OCI-LY7 (cell line): Measurements from ENCODE around the gene DDX55. TPM values are rescaled to one million over a fixed set of nuclear protein-coding genes. Genes with fewer than 3 reads are reported as not detected.

Experiments used
- BruUV-seq: library from RNA; stranded (reverse); fragments of 400-500 nt; replicated peaks from 2 replicates; lab custom pipeline; 2021; lab: Mats Ljungman, UMichigan
- CTCF ChIA-PET: fragments of 300-600 bp; sonication (Branson Sonifier 250); formaldehyde crosslinking; loops from one replicate; lab custom pipeline; 2022; ENCODE audit warnings: antibody characterized with exemption; ENCODE audit not compliant: unreplicated experiment; lab: Charles Lee
- POLR2A ChIA-PET: fragments of 300-600 bp; sonication (Branson Sonifier 250); formaldehyde crosslinking; loops from one replicate; lab custom pipeline; 2022; ENCODE audit warnings: antibody characterized with exemption; lab: Charles Lee
- DNase-seq: peaks from one replicate; pipeline ENCODE4 v3.0.0-alpha.2; 2015; ENCODE audit warnings: low spot score
- H2AFZ ChIP-seq: fragments of 200-600 bp; sonication (generic), shearing (Covaris generic); 2 replicates; pipeline ENCODE4 v1.6.1; 2014; ENCODE audit warnings: mild to moderate bottlenecking, antibody characterized with exemption, low read length, moderate library complexity
- H3K27ac ChIP-seq: fragments of 200-600 bp; sonication (generic); 2 replicates; pipeline ENCODE4 v1.5.1; 2014; ENCODE audit warnings: mixed run types, low read depth, mild to moderate bottlenecking, moderate library complexity, low read length, inconsistent platforms; ENCODE audit not compliant: poor library complexity, severe bottlenecking
- H3K36me3 ChIP-seq: fragments of 200-600 bp; sonication (generic); 2 replicates; pipeline ENCODE4 v1.6.1; 2014; ENCODE audit warnings: mild to moderate bottlenecking, antibody characterized with exemption, low read length, moderate library complexity, mixed read lengths; ENCODE audit not compliant: insufficient read depth
- H3K4me1 ChIP-seq: fragments of 200-600 bp; sonication (generic); 2 replicates; pipeline ENCODE4 v1.5.1; 2014; ENCODE audit warnings: mild to moderate bottlenecking, low read length; ENCODE audit not compliant: insufficient read depth, poor library complexity, severe bottlenecking
- H3K4me2 ChIP-seq: fragments of 200-600 bp; sonication (generic); 2 replicates; pipeline ENCODE4 v1.6.1; 2014; ENCODE audit warnings: mild to moderate bottlenecking, low read length
- H3K4me3 ChIP-seq: fragments of 200-600 bp; sonication (generic); 2 replicates; pipeline ENCODE4 v1.5.1; 2014; ENCODE audit warnings: mild to moderate bottlenecking, low read depth, low read length; ENCODE audit not compliant: poor library complexity, severe bottlenecking
- H3K79me2 ChIP-seq: fragments of 200-600 bp; sonication (generic); 2 replicates; pipeline ENCODE4 v1.6.1; 2016; ENCODE audit warnings: low read depth, mild to moderate bottlenecking, low read length, moderate library complexity, mixed read lengths; ENCODE audit not compliant: insufficient read depth
- H3K9me2 ChIP-seq: fragments of 200-600 bp; sonication (generic); 2 replicates; pipeline ENCODE4 v1.6.1; 2016; ENCODE audit warnings: mild to moderate bottlenecking, low read length, mixed read lengths; ENCODE audit not compliant: insufficient read depth
- H3K9me3 ChIP-seq: fragments of 200-600 bp; sonication (generic); 2 replicates; pipeline ENCODE4 v1.6.1; 2014; ENCODE audit warnings: mild to moderate bottlenecking, mixed run types, low read length, mixed read lengths
- H4K20me1 ChIP-seq: fragments of 200-600 bp; sonication (generic); 2 replicates; pipeline ENCODE4 v1.6.1; 2014; ENCODE audit warnings: mild to moderate bottlenecking, antibody characterized with exemption, low read length, moderate library complexity, mixed read lengths; ENCODE audit not compliant: insufficient read depth
- EZH2phosphoT487 ChIP-seq: fragments of 200-600 bp; sonication (generic); IDR thresholded peaks from 2 replicates; pipeline ENCODE4 v1.6.1; 2018; ENCODE audit warnings: low read depth, borderline replicate concordance, mild to moderate bottlenecking, mixed run types, antibody characterized with exemption, low read length, moderate library complexity, mixed read lengths
- intact Hi-C: fragments of 100-400 bp; cut with micrococcal nuclease; formaldehyde crosslinking; loops from one replicate; pipeline ENCODE4 v1.10.0; 2022; ENCODE audit not compliant: unreplicated experiment
- total RNA-seq, 2 experiments: library from RNA; depleted of rRNA in 1 of 2; stranded (reverse); fragments of >200 nt in 1 of 2; shearing (Covaris generic) in 1 of 2; gene quantifications; 2 replicates each; pipeline ENCODE4 v1.2.3, GENCODE V29; 2014 to 2022
- TF ChIP-seq, protein P1 (sequence below): fragments of 200-600 bp; sonication (generic); conservative IDR thresholded peaks from 2 replicates; pipeline ENCODE4 v1.5.1; 2014; ENCODE audit warnings: mild to moderate bottlenecking, antibody characterized with exemption, low read length, moderate library complexity, mixed read lengths

Gene DDX55
- total RNA-seq, 2 experiments from 2014 or later = 48.7 to 56.6 TPM

- no peaks in the 10 kb centered on the region for H3K4me1 ChIP-seq
- H3K4me2 ChIP-seq = no peak overlapping the region
- no TSS peak for BruUV-seq
- no peak overlapping the region for H3K27ac ChIP-seq
- intact Hi-C loops = no loop called here
- H3K9me2 ChIP-seq = no peaks in the 10 kb centered on the region
- H3K9me3 ChIP-seq = no peaks in the 10 kb centered on the region
- POLR2A ChIA-PET = interaction anchor here (0.6 kb wide), 1 partner anchor 10 kb away, joined by 3 read pairs; no protein-coding TSS in a partner anchor
- no peak overlapping the region for H3K4me3 ChIP-seq
- H3K79me2 ChIP-seq = no peaks in the 10 kb centered on the region
- H4K20me1 ChIP-seq = peaks cover 6% of the 10 kb centered on the region; the same call in 1 of the 2 replicates
- TF ChIP-seq EZH2phosphoT487 = no peak
- TF ChIP-seq, protein P1, sequence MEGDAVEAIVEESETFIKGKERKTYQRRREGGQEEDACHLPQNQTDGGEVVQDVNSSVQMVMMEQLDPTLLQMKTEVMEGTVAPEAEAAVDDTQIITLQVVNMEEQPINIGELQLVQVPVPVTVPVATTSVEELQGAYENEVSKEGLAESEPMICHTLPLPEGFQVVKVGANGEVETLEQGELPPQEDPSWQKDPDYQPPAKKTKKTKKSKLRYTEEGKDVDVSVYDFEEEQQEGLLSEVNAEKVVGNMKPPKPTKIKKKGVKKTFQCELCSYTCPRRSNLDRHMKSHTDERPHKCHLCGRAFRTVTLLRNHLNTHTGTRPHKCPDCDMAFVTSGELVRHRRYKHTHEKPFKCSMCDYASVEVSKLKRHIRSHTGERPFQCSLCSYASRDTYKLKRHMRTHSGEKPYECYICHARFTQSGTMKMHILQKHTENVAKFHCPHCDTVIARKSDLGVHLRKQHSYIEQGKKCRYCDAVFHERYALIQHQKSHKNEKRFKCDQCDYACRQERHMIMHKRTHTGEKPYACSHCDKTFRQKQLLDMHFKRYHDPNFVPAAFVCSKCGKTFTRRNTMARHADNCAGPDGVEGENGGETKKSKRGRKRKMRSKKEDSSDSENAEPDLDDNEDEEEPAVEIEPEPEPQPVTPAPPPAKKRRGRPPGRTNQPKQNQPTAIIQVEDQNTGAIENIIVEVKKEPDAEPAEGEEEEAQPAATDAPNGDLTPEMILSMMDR = no peak
- peaks cover 93% of the 10 kb centered on the region for H3K36me3 ChIP-seq
- H2AFZ ChIP-seq = no peak overlapping the region
- DNase-seq = no peak
- CTCF ChIA-PET = no interaction called here
Measured at GRCh38 chr12:123621619-123622530, 20.0 kb downstream of the DDX55 start.

DNA sequence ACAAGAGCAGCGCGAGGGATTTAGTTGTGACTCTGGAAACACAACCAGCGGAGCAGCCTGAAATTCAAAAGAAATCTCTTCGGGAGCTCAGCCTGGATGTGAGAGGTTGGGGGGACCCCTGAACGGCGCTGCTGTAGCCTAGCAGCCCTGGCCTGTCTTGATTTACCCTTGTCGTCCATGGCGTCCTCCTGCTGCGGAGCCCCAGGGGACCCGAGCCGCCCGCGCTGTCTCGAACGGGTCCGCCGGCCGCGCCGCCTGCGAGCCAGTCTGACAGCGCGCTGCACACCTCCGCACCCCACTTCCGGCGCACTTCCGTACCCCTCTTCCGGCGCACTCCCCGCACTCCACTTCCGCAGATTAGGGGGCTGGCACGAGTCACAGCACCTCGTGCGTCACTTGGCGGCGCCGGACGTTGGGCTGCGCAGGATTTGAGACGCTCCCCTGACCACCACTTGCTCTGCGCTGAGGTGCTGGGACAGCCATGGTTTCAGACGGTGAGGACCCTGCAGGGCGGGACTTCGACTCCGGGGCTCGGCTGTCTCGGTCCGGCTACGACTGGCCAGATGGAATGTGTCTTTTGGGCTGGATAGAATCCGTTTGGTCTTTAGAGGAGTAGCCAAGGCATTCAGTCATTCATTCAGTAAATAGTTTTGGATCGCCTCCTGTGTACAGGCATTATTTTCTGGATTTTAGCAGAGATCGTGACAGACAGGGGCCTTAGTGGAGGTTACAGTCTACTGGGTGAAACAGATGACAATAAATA is 31.7 kb downstream of the DDX55 start, which contains the start of the genes EIF2B1 and GTF2H3:
Gene EIF2B1 (minus strand): TSS at position 308 of the 763 bp plus-strand sequence. CDS start 129 bp downstream, at position 179.
Gene GTF2H3 (plus strand): TSS at position 451 of the 763 bp plus-strand sequence. CDS start 31 bp downstream, at position 482.
- Histone ChIP-seq H3K9me3 (no peaks in the 10 kb centered on the region), H3K4me2 (peak within 1 kb of the TSS; percentile 94), H4K20me1 (no peaks in the 10 kb centered on the region), H3K9me2 (no peaks in the 10 kb centered on the region), H3K36me3 (peaks cover 27% of the 10 kb centered on the region), H3K27ac (peak within 1 kb of the TSS; percentile 57), H2AFZ (peak within 1 kb of the TSS; percentile 75; the same call in 1 of the 2 replicates), H3K4me1 (peaks cover 12% of the 10 kb centered on the region), H3K4me3 (peak within 1 kb of the TSS; percentile 98), H3K79me2 (peaks cover 45% of the 10 kb centered on the region)
- POLR2A ChIA-PET = interaction anchor here (0.5 to 2.0 kb wide), 6 partner anchors 22 to 260 kb away, joined by 3 to 7 read pairs (median 3); partner anchors contain the start of gene DDX55
- DNase-seq = peak; percentile 97
- intact Hi-C loops = loop anchor here (1.0 kb wide), 1 partner anchor 31 kb away; the partner anchor contains the start of gene DDX55
- TF ChIP-seq EZH2phosphoT487 = no peak
- TF ChIP-seq, protein P1 = no peak
- BruUV-seq = no TSS peak
- CTCF ChIA-PET = no interaction called here
